NCI-H146 treated with DMSO at 0.1 percent for 48 hours (cell line): ENCODE results near the gene EEF1A2.

Experiments used
- DNase-seq: peaks from one replicate; lab custom pipeline; 2025; ENCODE audit not compliant: unreplicated experiment; lab: John Stamatoyannopoulos, UW

Gene EEF1A2

DNA sequence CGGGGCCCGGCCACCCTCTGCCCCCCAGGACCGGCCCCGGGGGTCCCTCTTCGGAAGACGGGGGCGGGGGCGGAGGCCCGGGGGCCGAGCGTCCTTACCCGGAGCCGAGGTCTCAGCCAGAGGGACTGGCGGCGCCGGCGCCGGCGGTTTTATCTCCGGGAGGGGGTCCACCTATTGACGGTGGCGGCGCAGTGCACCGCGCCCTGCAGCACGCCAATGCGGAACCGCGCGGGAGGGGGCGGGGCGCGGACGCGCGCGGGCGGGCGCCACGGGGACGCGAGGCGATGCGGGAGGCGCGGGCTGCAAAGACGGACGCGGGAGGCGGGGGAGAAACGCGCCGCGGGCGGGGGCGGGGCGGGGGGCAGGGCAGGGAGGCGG is at the start of gene EEF1A2:
TSS of gene EEF1A2 (minus strand) at position 124 of the 378 bp plus-strand sequence. CDS start 1,320 bp downstream, outside the sequence.
- DNase-seq: no peak

- DNase-seq: no peak
Measured at GRCh38 chr20:63548542-63548941, 49.7 kb upstream of the EEF1A2 start.

DNA sequence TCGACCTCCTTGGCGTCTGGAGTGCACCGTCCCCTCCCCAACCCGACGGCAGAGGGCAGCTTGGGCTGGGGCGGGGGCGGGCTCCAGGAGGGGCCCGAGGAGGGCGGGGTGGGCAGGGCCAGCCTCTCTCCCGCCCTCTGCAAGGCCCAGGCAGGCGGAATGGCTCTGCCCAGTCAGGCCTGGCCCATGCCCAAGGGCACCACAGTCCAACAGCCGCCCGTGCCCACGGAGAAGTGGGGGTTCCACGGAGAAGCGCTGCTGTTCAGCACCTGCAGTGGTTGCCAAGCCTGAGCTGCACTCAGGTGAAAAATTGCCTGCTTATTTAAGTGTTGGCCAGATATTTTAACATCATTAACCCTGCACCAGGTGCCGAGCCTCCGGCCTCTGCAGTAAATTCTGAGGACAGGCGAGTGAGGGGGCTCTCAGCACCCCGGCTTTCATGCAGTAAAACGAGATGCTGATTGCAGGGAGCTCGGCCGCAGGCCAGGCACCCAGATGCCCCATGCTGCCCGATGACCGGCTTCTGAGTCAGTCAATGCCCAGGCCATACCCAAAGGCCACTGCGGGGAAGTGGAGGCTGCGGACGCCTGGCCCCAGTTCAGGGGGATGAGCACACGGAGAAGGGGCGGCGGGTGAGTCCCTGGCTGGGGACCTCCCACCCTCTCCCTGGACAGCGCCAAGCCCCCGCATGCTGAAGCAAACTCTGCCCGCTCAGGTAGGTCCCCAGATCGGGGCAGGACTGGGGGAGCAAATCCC is 49.0 kb upstream of the EEF1A2 start, which contains the start of gene SRMS:
TSS of gene SRMS (minus strand) at position 25 of the 756 bp plus-strand sequence. CDS start 286 bp downstream, outside the sequence.
- DNase-seq: no peak

- no peak for DNase-seq
Measured at GRCh38 chr20:63546956-63547724, 48.3 kb upstream of the EEF1A2 start.

DNA sequence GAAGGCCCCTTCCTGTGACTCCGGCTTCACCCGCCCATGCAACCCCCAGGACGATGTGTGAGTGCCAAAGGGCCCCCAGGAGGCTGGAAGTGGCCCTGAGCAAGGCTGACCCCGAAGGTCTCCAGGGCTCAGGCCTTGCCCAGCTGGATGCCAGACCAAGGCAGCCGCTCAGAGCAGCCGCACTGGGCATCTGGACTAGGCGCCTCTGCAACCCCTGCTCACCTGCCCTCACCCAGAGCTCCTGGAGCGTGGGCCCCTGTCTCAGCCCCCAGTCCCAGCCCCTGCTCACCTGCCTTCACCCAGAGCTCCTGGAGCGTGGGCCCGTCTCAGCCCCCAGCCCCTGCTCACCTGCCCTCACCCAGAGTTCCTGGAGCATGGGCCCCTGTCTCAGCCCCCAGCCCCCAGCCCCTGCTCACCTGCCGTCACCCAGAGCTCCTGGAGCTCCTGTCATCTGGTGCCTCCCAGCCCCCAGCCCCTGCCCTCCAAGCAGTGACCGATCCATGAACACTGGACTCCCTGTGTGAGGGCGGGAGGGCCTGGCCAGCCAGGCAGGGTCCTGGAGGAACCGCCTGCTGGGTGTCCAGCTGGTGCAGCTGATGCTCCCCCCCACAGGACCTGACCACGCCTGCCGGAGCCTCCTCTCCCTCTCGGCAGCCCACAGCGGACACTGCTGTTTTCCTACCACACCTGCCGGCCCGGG is 47.5 kb upstream of the EEF1A2 start:
- DNase-seq: peak; percentile 76

DNA sequence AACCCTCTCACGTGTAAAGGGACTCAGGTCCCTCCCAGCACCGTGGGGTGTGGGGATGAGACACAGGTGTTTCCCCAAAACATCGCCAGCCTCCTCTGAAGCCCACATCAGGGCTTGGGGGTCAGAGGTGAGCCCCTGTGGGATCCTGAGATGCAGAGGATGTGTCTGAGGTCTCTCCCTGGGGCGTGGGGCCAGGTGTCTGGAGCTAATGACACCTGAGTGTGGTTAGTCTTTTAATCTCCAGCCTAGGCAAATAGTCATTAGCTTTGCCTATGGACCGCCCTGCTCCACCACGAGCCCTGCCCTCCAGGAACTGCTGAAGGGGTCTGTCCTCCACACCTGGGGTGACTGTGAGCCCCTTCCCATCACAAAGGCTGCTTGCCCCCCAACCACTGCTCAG is 46.9 kb upstream of the EEF1A2 start:
- peak; percentile 85 for DNase-seq

GRCh38 chr20:63544958-63545516 is 46.2 kb upstream of the EEF1A2 start:
- no peak for DNase-seq

DNA sequence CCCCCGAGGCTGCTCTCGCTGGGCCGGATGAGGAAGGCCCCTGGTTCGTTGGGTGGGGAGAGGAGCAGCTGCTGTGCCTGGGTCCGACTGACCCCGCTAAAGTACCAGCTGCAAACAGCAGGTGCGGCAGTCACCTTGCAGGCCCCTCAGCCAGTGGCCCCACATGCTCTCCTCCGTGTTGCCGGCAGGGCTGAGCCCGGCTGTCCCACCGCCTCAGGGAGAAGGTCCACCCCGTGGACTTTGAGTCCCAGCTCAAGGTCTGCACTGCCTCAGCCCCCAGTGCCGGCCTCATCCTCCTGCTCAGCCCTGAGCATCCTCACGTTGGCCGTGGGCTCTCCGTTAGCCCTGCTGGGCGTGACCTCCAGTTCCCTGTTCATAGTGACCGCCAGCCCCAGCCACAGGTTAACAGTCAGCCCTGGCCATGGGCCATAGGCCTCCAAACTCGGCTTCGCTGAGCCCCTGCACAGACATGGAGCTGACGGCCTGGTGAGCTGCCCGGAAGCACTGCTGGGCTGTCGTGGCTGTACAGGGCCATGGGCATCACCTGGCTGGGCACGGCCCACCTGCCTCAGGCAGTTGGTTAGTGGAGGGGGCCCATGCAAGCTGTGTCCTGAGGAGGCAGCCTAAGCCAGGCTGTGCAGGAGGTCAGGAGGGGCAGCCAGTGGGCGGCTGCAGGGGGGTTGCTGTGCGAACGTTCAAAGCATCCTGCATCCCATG is 45.5 kb upstream of the EEF1A2 start:
- no peak for DNase-seq

DNA sequence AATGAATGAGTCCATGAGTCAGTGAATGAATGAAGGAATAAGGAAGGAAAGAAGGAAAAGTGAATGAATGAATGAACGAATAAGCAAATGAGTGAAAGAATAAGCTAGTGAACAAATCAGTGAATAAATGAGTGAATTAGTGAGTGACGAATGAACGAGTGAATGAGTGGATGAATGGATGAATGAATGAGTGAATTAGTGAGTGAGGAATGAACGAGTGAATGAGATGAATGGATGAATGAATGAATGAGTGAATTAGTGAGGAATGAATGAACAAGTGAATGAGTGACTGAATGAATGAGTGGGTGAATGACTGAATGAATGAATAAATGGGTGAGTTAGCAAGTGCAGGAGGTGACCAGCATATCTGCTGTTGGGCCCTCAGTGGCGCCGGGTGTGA is 44.9 kb upstream of the EEF1A2 start:
- DNase-seq: no peak

DNA sequence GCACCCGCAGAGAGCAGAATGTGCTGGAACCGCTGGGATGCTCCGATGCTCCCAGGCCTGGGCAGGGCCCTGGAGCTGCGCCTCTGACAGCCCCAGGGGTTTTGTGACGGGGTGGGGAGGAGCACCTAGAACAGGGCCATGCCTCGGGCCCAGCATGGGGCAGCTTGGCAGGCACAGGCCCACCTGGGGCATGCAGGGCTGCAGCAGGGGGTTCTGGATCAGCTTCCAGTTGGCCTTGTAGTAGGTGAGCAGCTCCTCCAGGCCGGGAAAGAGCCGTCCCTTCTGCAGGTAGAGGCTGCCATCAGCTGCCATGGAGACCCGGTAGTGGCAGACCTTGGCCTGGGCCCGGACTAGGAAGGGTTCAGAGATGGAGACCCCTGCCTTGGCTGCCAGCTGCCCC is 44.2 kb upstream of the EEF1A2 start:
- DNase-seq: no peak

- no peak for DNase-seq
Measured at GRCh38 chr20:63542696-63543095, 43.8 kb upstream of the EEF1A2 start.

DNA sequence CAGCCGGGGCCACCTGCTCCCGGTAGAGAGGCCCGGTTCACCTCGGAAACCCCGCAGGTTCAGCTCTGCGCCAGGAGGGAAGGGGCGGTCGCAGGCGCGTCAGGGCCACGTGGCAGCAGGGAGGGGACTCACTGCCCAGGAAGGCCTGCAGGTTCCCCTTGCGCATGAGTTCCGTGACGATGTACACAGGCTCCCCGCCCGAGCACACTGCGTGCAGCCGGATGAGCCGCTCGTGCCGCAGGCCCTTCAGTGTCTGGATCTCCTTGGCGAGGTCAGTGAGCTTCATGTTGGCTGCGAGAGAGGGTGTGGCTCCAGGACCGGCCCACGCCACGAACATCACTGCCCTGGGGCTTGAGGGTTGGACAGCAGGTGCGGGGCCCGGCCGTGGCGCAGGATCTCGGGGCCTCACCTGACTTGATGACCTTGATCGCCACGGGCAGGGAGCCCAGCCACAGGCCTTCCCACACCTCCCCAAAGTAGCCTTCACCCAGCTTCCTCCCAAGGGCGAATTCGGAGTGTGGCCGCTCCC is 43.2 kb upstream of the EEF1A2 start:
- no peak for DNase-seq

GRCh38 chr20:63541371-63541770 is 42.5 kb upstream of the EEF1A2 start:
- DNase-seq: no peak

- DNase-seq: no peak
Measured at GRCh38 chr20:63540417-63541186, 41.7 kb upstream of the EEF1A2 start.

DNA sequence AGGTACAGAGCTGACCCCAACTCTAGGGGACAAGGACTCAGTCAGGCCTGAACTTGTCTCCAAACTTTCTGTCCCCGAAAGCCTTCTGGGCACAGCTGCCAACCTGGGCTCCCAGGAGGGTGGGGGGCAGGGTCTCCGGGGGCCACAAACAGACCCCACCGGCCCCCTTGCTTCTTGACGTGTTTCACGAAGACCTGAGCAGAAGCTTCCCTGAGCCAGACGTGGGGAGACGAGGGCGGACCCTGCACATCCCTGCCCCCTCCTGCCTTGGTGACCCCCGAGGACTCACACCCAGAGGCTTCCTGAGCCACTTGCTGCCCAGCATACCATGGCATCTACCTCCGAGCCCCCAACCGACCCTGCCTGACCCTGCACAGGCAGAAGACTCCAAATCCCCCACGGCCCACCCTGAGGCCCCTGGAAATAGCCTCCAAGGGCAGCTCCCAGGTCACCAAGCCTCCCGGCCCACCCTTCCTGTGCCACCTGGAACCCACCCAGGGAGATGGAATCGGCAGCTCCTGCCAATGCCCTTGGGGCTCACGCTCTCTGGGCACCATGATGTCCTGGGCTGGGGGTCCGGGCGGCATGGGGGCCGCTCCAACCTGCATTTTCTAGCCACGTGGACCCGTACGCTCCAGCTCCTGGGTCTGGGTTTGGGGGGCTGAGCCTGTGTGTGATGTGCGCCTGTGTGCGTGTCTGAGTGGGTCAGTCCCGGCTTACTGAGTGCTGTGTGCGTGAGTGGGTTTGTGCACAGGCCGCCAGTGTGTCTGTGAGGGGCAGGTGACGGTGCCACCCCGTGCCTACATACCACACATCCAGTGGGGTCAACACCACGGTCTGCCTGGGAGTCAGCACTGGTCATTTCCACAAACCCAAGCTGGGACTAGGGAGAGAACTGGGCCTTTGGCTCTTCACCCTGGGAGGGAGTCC is 40.8 kb upstream of the EEF1A2 start:
- DNase-seq: no peak

DNA sequence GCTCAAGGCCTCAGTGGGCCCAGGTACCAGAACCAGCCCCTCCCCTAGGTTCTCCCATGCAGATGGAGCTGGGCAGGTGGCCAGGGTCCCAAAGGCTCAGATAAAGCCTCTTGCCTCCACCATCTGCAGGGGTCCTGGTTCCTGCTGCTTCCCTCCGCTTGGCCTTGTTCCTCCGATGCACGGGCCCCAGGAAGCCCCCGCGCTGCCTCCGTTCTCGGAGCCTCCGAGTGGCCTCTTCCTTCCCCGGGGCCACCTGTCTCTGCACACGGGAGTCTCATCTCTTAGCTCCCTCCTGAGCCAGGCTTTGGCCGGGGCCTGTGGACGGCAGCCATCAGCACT is 40.2 kb upstream of the EEF1A2 start:
- no peak for DNase-seq

DNA sequence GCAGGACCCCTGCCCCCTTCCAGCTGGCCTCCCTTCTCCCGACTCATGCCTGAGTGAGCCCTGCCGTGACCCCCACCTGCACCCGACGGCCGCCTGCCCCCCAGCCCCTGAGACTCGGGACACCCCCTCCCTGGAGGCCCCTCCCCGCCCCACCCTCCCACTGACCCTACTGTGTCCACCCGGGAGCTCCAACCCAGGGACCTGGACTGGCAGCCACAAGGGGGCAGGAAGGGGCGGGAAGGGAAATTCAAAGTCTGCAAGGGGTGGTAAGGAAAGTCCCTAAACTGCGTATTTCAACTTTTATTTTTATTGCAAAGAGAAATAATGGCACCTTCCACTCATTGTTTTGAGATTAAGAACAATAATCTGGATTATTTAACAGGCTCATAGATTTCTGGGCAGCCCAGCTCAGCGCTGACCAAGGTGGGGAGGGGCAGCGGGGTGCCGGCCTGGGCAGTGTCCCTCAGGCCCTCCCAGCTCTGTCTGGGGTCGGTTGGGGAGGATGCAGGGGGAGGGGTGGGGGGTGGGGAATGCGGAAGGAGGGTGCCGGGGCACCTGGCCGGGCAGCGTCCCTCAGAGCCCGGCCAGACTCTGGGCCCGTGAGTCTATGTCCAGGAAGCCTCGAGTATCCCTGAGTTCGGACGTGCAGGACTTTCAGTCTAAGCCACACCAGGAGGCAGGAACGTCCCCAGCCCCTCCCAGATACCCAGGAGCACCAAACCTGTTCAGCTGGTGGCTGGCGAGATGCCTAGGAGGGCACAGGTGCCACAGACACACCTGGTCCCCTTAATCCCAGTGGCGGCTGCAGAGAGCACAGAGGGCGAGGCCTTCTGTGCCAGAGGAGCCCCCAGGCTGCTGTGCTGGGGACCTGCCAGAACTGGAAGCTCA is 39.6 kb upstream of the EEF1A2 start:
- no peak for DNase-seq
